Smooth muscle cell (in vitro differentiated cells): ENCODE measurements around the gene DAPP1. TPM values are rescaled to one million over a fixed set of nuclear protein-coding genes. Genes with fewer than 3 reads are reported as not detected.
A peak's percentile ranks its signal among the peaks of the same experiment; 100 is the strongest.
"Not testable (repeated sequence)": the region's sequence is repeated elsewhere in the genome, so short reads cannot be mapped to it uniquely, and the experiment has no call there.

Experiments
- DNase-seq: peaks from one replicate; lab custom pipeline; 2025; ENCODE audit not compliant: unreplicated experiment; lab: John Stamatoyannopoulos, UW
- H2AFZ ChIP-seq: fragments of 200-600 bp; sonication (generic); 2 replicates; pipeline ENCODE4 v1.6.0; 2016; ENCODE audit warnings: antibody characterized with exemption, low read depth, mild to moderate bottlenecking
- H3F3A ChIP-seq: fragments of 200-600 bp; sonication (generic); 2 replicates; pipeline ENCODE4 v1.6.0; 2017; ENCODE audit warnings: antibody characterized with exemption, low read depth
- H3K27ac ChIP-seq: fragments of 200-600 bp; sonication (generic); 2 replicates; pipeline ENCODE4 v1.5.1; 2016; ENCODE audit warnings: low read depth, mild to moderate bottlenecking
- H3K27me3 ChIP-seq: fragments of 200-600 bp; sonication (generic); 2 replicates; pipeline ENCODE4 v1.6.1; 2016; ENCODE audit warnings: low read depth, mild to moderate bottlenecking
- H3K36me3 ChIP-seq: fragments of 200-600 bp; sonication (generic); 2 replicates; pipeline ENCODE4 v1.5.1; 2016; ENCODE audit warnings: low read depth
- H3K4me1 ChIP-seq: fragments of 200-600 bp; sonication (generic); 2 replicates; pipeline ENCODE4 v1.5.1; 2016; ENCODE audit warnings: low read depth
- H3K4me2 ChIP-seq: fragments of 200-600 bp; sonication (generic); 2 replicates; pipeline ENCODE4 v1.6.0; 2016; ENCODE audit warnings: mild to moderate bottlenecking
- H3K4me3 ChIP-seq: fragments of 200-600 bp; sonication (generic); 2 replicates; pipeline ENCODE4 v1.5.1; 2016; ENCODE audit warnings: mild to moderate bottlenecking
- H3K79me2 ChIP-seq: fragments of 200-600 bp; sonication (generic); 2 replicates; pipeline ENCODE4 v1.6.0; 2016; ENCODE audit warnings: low read depth, mild to moderate bottlenecking
- H3K9ac ChIP-seq: fragments of 200-600 bp; sonication (generic); 2 replicates; pipeline ENCODE4 v1.6.0; 2016; ENCODE audit warnings: low read depth
- H3K9me3 ChIP-seq: fragments of 200-600 bp; sonication (generic); replicated peaks from 2 replicates; pipeline ENCODE4 v1.5.1; 2016; ENCODE audit warnings: low read depth
- H4K20me1 ChIP-seq: fragments of 200-600 bp; sonication (generic); 2 replicates; pipeline ENCODE4 v1.6.0; 2016; ENCODE audit warnings: low read depth
- CTCF ChIP-seq: fragments of 200-600 bp; sonication (generic); IDR thresholded peaks from 2 replicates; pipeline ENCODE4 v1.5.1; 2017; ENCODE audit warnings: borderline replicate concordance, mild to moderate bottlenecking, antibody characterized with exemption; ENCODE audit not compliant: insufficient read depth, poor library complexity, severe bottlenecking
- WGBS: methylation state at CpG from one replicate; pipeline ENCODE4 v1.1.7; 2016; ENCODE audit warnings: low lambda C conversion rate; 5-methylcytosine and 5-hydroxymethylcytosine counted together
- polyA plus RNA-seq: library from polyadenylated mRNA; unstranded; fragments of >200 nt; fragmentation: Nextera tagmentation; extraction: Ambion mirVana; gene quantifications from 2 replicates; pipeline ENCODE4 v1.2.1, GENCODE V29; 2016
- total RNA-seq: library from RNA; depleted of rRNA; stranded (reverse); fragments of >200 nt; gene quantifications from 2 replicates; pipeline ENCODE4 v1.2.3, GENCODE V29; 2014

DAPP1 gene
- total RNA-seq (7.9 and 9.8 TPM in 2 replicates), polyA plus RNA-seq (1.0 and 4.8 TPM in 2 replicates)

- H2AFZ ChIP-seq: no peak within 1 kb of the TSS
- no peaks in the 10 kb centered on the region for H3K36me3 ChIP-seq
- H3F3A ChIP-seq: no peaks in the 10 kb centered on the region
- H3K27me3 ChIP-seq: no peaks in the 10 kb centered on the region
- H3K4me1 ChIP-seq: no peaks in the 10 kb centered on the region
- H3K79me2 ChIP-seq: no peaks in the 10 kb centered on the region
- TF ChIP-seq CTCF: no peak
- H3K27ac ChIP-seq: peak within 1 kb of the TSS; percentile 80
- WGBS: 83% methylated on average over 7 of the region's 7 CpGs
- H3K9me3 ChIP-seq: no peaks in the 10 kb centered on the region
- H4K20me1 ChIP-seq: no peaks in the 10 kb centered on the region
- peak within 1 kb of the TSS; percentile 31 for H3K4me3 ChIP-seq
- no peak for DNase-seq
- peak within 1 kb of the TSS; percentile 41 for H3K4me2 ChIP-seq
- peak within 1 kb of the TSS; percentile 53 for H3K9ac ChIP-seq
These were observed at the start of gene DAPP1 for GRCh38 chr4:99816545-99817308. DAPP1 (plus strand) TSS chr4:99816827; CDS start chr4:99816914, 87 bp downstream.

- not testable (repeated sequence) for H3K4me3 ChIP-seq, H3K36me3 ChIP-seq, H3K9ac ChIP-seq, H3K9me3 ChIP-seq, H3K4me1 ChIP-seq, H3K79me2 ChIP-seq, H3K27ac ChIP-seq, DNase-seq, H3K27me3 ChIP-seq, H4K20me1 ChIP-seq, H2AFZ ChIP-seq, H3K4me2 ChIP-seq, H3F3A ChIP-seq
- 89% methylated on average over 7 of the region's 7 CpGs for WGBS
These were observed 45.8 kb upstream of the DAPP1 start for GRCh38 chr4:99770842-99771241.

- Histone ChIP-seq H3K36me3 (no peaks in the 10 kb centered on the region), H3K27me3 (no peaks in the 10 kb centered on the region), H3F3A (no peaks in the 10 kb centered on the region), H3K27ac (no peak overlapping the region), H3K4me2 (no peak overlapping the region), H3K4me1 (no peaks in the 10 kb centered on the region), H3K9me3 (no peaks in the 10 kb centered on the region), H4K20me1 (no peaks in the 10 kb centered on the region), H3K79me2 (no peaks in the 10 kb centered on the region), H2AFZ (no peak overlapping the region), H3K4me3 (no peak overlapping the region), H3K9ac (no peak overlapping the region)
- no peak for TF ChIP-seq CTCF
- WGBS: 90% methylated on average over 3 of the region's 3 CpGs
- no peak for DNase-seq
These were observed 32.7 kb upstream of the DAPP1 start for GRCh38 chr4:99783940-99784339.

- TF ChIP-seq CTCF: no peak
- H3K4me3 ChIP-seq: no peak overlapping the region
- no peaks in the 10 kb centered on the region for H3K79me2 ChIP-seq
- no peak overlapping the region for H3K9ac ChIP-seq
- H3F3A ChIP-seq: no peaks in the 10 kb centered on the region
- no peak overlapping the region for H3K4me2 ChIP-seq
- H3K4me1 ChIP-seq: no peaks in the 10 kb centered on the region
- DNase-seq: no peak
- 100% methylated on average over 3 of the region's 3 CpGs for WGBS
- no peak overlapping the region for H3K27ac ChIP-seq
- no peaks in the 10 kb centered on the region for H3K9me3 ChIP-seq
- no peaks in the 10 kb centered on the region for H4K20me1 ChIP-seq
- H2AFZ ChIP-seq: no peak overlapping the region
- H3K36me3 ChIP-seq: no peaks in the 10 kb centered on the region
- H3K27me3 ChIP-seq: no peaks in the 10 kb centered on the region
These were observed 31.8 kb upstream of the DAPP1 start for GRCh38 chr4:99784842-99785241.
